COLO668 (cell line): ENCODE results near the gene VWA7.

ENCODE experiments used
- DNase-seq: peaks from one replicate; lab custom pipeline; 2025; ENCODE audit not compliant: unreplicated experiment; lab: John Stamatoyannopoulos, UW

VWA7 gene

DNA sequence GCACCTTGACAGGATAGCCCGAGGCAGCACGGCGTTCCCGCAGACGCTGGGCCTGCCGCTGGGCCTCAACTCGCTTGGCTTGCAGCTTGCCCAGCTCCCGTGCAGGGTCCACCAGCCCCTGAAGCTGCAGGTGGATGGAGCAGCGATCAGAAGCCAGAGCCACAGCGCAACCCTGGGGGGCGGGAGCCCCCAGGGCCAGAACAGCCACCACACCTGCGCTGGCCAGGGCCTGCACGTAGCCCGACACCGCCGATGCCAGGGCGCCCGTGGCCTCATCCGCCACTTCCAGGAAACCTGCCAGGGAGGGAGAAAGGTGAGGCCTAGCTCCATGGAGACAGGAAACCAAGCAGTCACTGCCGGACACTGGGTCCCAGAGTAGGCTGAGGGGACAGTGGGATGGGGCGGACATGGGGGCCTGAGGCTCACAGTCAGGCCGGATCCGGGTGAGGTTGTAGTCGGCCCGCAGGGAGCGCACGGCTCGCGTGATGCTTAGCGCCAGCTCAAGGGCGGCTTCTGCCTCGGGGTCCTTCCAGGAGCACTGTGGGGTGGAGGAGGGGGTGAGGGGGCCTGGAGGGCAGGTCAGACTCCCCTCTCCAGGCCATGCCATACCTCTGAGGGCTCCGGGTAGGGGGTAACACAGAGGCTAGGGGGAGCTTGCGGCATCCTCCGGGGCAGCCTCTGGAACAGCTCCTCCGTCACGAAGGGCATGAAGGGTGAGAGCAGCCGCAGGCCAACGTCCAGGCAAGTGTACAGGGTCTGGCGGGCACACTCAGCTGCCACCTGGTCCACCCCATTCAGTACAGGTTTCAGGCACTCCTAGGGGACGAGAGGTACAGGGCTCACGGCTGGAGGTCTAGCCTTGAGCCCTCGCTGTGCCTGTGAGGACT is 2.1 kb upstream of the VWA7 start:
- DNase-seq = no peak

GRCh38 chr6:31778193-31778592 is 1.1 kb upstream of the VWA7 start:
- DNase-seq = no peak

DNA sequence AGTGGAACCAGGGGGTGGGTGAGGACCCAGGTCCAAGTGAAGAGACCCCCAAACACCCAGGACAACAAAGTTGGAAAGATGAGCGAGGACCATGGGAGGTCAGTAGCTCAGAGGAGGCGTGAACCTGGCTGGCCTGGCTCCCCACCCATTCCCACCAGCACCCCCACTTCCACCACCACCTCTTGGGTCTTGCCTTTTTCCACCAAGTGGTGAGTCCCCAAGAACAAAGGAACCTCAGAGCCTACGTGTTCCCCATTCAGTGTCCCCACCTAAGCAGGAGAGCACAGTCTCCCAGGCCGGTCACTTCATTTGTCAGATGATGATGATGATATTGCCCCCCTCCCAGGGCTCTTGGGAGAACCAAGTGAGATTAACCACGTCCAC is 531 bp upstream of the VWA7 start:
- DNase-seq = no peak

GRCh38 chr6:31776485-31776988 is 591 bp downstream of the VWA7 start:
- DNase-seq = peak; percentile 63

DNA sequence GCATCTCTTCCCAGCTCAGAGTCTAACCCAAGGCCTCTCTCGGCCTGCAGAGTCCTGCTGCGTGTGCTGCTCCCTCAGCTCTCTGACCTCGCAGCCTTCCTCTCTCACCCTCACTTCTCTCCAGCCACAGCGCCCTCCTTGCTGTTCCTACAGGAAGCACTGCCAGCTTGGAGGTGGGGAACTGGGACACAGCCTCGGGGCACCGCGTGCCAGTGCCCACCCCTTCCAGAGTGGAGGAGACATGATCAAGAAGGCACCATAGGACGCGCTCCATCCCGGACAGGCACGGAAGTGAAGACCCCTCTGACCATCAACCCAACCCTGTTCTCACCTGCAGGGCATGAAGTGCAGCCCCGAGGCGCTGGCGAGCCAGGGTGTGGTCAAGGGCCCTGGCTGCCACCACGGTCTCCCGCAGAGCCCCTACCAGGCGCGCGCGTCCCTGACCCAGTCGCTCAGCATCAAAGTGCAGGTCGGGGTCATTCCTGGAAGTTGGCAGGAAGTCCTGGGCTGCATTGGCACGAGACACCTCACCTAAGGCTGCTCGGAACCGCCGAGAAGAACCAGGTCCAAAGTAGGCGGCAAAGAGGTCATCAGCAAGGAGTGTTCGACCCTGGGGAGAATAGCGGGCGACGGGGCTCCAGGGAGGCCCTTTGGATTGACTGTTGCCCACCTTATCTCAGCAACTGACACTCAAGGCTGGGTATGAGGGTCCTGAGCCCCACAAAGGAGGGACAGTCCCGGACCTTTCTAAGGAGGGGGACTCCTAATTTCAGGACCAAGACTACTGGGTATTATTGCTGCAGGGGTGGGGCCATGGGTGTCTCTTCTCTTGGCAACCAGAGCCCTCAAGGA is 1.3 kb downstream of the VWA7 start:
- no peak for DNase-seq

DNA sequence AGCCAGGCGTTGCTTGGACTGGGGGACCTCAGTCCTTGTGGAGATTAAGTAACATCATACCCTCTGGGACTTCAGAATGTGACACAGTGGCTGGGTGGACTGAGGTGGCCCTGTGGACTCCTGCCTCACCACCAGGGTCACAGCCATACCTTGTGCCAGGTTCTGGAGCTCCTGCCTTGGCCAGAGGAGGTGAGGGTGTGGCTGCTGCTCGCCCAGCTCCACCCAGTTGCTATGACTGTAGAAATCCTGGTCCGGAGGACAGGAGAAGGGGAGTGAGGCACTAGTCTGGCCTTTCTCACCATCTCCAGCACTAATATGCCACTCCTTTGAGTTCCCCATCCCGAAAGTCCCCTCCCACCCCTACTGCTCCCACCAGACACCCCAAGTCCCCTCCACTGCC is 1.9 kb downstream of the VWA7 start:
- DNase-seq = no peak

- DNase-seq = no peak
Observed at GRCh38 chr6:31771992-31772358, 5.2 kb downstream of the VWA7 start.

- no peak for DNase-seq
Observed at GRCh38 chr6:31770860-31771259, 6.3 kb downstream of the VWA7 start.

DNA sequence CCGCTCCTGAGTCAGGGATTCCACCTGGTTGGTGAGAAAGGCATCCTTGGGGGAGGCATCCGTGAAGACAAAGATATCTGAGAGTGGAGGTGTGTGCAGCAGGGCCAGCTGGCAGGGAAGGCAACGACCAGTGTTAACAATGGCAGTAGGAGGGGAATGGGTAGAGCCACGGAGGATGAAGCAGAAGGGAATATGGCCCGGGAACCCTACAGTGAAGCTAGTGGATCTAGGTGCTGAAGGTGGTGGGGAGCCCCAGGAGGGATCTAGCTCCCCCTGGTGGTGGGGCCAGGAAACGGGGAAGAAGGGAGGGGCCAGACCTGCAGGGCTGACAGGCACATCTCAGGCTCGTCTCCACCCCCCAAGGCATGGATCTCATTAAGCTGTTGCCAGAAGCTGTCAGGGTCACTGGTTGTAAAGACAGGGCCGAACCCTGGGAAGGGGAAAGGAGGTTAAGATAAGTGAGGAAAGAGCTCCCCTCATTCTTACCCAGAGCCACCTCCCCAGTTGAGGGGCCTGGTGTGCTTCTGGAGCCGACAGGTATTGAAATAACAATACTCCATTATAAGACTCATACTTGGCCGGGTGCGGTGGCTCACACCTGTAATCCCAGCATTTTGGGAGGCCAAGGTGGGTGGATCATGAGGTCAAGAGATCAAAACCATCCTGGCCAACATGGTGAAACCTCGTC is 7.3 kb downstream of the VWA7 start:
- DNase-seq = peak; percentile 66

DNA sequence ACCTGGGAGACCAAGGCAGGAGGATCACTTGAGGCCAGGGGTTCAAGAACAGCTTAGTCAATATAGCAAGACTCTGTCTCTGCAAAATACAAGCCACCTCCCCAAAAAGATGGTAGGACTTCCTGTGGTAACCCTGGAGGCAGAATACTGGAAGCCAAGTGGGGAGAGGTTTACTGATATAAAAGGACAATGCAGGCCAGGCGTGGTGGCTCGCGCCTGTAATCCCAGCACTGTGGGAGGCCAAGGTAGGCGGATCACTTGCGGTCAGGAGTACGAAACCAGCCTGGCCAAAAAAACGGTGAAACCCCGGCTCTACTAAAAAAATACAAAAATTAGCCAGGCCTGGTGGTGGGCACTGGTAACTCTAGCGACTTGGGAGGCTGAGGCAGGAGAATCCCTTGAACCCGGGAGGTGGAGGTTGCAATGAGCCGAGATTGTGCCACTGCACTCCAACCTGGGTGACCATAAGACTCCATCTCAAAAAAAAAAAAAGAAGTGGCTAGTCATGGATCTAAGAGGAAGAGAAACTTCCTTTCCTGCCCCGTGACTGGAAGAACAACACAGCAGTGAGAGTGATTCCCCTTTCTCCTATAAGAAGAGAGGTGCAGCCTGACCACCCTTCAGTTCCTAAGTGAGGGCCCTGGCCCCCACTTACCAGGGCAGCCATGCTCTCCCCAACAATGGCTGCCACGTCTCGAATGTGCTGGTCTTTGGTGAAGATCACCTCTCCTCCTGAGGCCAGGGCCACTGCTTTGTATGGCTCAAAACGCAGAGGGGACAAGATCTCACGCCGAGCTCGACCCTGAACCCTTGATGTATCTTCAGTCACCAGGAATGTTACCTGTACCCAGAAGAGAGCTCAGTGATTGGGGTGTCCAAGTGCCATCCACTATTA is 8.5 kb downstream of the VWA7 start:
- no peak for DNase-seq

GRCh38 chr6:31767096-31767645 is 10.0 kb downstream of the VWA7 start:
- DNase-seq = no peak

GRCh38 chr6:31765910-31766794 is 11.0 kb downstream of the VWA7 start:
- DNase-seq = no peak

GRCh38 chr6:31765559-31765909 is 11.6 kb downstream of the VWA7 start:
- no peak for DNase-seq

GRCh38 chr6:31764198-31764597 is 12.9 kb downstream of the VWA7 start:
- DNase-seq = no peak

GRCh38 chr6:31763619-31763940 is 13.5 kb downstream of the VWA7 start:
- no peak for DNase-seq

DNA sequence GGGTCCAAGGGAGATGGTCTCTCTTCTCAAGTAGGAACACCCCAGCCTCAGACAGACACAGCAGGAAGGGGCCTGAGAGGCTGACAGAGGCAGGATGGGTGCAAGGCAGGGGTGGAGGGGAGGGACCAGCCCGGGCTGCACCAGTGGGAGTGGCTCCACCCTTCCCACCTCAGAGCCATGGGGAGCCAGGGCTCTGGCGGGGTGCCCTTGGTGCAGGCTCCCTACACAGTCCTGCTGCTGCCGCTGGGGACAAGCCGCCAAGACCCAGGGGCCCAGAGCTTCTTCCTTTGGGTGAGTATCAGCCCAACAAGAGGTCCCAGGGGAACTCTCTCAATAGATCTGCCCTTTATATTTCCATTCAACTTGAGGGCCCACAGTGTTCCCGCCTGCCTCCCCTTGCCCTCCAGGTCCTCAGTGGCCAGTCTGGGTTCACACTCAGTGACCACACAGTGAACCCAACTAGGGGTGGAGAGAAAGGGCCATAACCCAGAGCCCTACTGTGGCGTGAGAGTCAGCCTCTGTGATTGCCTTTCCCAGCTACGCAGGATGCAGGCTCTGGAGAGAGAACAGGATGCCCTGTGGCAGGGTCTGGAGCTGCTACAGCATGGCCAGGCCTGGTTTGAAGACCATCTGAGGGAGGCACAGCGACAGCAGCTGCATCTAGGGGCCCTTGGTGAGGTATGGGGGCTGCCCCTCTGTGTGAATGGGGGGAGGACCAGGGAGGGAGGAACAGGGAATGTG is 14.1 kb downstream of the VWA7 start:
- no peak for DNase-seq

- DNase-seq = no peak
Observed at GRCh38 chr6:31762356-31762755, 14.8 kb downstream of the VWA7 start, which contains the start of gene SAPCD1. Gene SAPCD1, plus strand, starts transcription at chr6:31762656. Its CDS starts 399 bp downstream, at chr6:31763055.

DNA sequence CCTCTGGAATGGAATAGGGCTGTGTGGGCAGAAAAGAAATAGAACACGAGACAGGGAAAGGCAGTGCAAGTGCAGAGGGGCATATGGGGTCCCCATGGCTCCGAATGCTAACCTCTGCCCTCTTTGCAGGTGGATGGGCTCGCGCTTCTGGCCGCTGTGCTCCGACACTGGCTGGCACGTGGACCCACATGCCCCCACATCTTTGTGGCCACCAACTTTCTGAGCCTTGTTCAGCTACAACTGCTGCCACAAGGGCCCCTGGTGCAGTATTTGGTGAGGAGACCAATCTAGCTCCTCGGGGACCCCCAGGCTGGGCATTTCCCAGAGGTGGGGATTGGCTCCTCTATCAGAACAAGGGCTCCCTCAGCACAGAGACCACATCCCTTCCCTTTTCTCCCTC is 15.8 kb downstream of the VWA7 start:
- DNase-seq = no peak

- DNase-seq = no peak
Observed at GRCh38 chr6:31760790-31761189, 16.3 kb downstream of the VWA7 start.
